ENCODE measurements around the gene GIMAP5. TPM values are rescaled to one million over a fixed set of nuclear protein-coding genes. Genes with fewer than 3 reads are reported as not detected.

The GIMAP5 gene
- total RNA-seq, 1 experiment from 2014 or later: 0.24 TPM

DNA sequence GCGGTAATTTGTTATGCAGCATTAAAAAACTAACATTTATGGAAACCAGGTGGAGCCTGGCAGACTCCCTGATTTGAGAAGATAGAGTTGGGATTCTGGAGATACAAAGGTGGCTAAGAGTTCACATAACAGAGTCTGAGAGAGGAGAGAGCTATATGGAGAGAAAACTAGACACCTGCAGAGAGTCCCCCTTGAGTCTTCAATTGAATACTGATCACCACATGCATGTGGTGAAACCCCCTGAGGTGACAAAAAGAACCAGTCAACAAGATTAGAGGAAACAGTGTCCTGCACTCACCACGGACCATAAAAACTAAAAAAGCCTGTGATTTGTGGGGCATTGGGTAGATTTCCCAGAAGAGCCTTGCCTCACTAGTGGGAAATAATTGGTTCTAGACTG lies 41.6 kb upstream of the GIMAP5 start:
- Mint-ChIP-seq H3K27me3 (ENCODE audit: low read depth) (peaks cover 71% of the 10 kb centered on the region), H3K4me1 (no peaks in the 10 kb centered on the region), H3K27ac (no peak overlapping the region), H3K4me3 (no peak overlapping the region), H3K9me3 (peaks cover 34% of the 10 kb centered on the region), H3K36me3 (no peaks in the 10 kb centered on the region)
- ChIA-PET CTCF (no interaction called here), POLR2A (no interaction called here)
- no peak for TF ChIP-seq ZNF396 (CRISPR knock-in tag; IDR thresholded peaks at IDR 0.05; ENCODE audit: borderline replicate concordance)
- TF ChIP-seq, protein P1, sequence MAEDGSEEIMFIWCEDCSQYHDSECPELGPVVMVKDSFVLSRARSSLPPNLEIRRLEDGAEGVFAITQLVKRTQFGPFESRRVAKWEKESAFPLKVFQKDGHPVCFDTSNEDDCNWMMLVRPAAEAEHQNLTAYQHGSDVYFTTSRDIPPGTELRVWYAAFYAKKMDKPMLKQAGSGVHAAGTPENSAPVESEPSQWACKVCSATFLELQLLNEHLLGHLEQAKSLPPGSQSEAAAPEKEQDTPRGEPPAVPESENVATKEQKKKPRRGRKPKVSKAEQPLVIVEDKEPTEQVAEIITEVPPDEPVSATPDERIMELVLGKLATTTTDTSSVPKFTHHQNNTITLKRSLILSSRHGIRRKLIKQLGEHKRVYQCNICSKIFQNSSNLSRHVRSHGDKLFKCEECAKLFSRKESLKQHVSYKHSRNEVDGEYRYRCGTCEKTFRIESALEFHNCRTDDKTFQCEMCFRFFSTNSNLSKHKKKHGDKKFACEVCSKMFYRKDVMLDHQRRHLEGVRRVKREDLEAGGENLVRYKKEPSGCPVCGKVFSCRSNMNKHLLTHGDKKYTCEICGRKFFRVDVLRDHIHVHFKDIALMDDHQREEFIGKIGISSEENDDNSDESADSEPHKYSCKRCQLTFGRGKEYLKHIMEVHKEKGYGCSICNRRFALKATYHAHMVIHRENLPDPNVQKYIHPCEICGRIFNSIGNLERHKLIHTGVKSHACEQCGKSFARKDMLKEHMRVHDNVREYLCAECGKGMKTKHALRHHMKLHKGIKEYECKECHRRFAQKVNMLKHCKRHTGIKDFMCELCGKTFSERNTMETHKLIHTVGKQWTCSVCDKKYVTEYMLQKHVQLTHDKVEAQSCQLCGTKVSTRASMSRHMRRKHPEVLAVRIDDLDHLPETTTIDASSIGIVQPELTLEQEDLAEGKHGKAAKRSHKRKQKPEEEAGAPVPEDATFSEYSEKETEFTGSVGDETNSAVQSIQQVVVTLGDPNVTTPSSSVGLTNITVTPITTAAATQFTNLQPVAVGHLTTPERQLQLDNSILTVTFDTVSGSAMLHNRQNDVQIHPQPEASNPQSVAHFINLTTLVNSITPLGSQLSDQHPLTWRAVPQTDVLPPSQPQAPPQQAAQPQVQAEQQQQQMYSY (CRISPR knock-in tag; IDR thresholded peaks at IDR 0.05): no peak
- no peak for TF ChIP-seq FOXJ3 (CRISPR knock-in tag; IDR thresholded peaks at IDR 0.05; ENCODE audit: borderline replicate concordance)
- TF ChIP-seq ZNF281 (CRISPR knock-in tag; IDR thresholded peaks at IDR 0.05): no peak
- no peak for TF ChIP-seq MXD4 (CRISPR knock-in tag; IDR thresholded peaks at IDR 0.05; ENCODE audit: borderline replicate concordance)
- no peak for TF ChIP-seq TEAD4 (CRISPR knock-in tag; IDR thresholded peaks at IDR 0.05)
- TF ChIP-seq E2F1 (CRISPR knock-in tag; IDR thresholded peaks at IDR 0.05): no peak
- TF ChIP-seq, protein P2, sequence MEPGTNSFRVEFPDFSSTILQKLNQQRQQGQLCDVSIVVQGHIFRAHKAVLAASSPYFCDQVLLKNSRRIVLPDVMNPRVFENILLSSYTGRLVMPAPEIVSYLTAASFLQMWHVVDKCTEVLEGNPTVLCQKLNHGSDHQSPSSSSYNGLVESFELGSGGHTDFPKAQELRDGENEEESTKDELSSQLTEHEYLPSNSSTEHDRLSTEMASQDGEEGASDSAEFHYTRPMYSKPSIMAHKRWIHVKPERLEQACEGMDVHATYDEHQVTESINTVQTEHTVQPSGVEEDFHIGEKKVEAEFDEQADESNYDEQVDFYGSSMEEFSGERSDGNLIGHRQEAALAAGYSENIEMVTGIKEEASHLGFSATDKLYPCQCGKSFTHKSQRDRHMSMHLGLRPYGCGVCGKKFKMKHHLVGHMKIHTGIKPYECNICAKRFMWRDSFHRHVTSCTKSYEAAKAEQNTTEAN (CRISPR knock-in tag; IDR thresholded peaks at IDR 0.05): no peak
- TF ChIP-seq PREB (CRISPR knock-in tag; IDR thresholded peaks at IDR 0.05; ENCODE audit: borderline replicate concordance): no peak
- no peak for TF ChIP-seq RORB (CRISPR knock-in tag; IDR thresholded peaks at IDR 0.05)
- ATAC-seq (no peak), DNase-seq (ENCODE audit: low spot score) (no peak)

DNA sequence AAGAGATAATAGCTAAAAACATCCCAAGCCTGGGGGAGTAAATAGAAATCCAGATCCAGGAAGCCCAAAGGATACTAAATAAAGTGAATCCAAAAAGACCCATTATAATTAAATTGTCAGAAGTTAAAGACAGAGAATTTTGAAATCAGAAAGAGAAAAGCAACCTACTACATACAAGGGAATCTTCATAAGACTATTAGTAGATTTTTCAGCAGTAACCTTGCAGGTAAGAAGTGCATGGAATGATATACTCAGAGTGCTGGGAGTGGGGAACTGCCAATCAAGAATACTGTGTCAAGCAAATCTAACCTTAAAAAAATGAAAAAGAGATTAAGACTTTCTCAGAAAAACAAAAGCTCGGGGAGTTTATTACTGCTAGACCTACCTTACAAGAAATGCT lies 34.0 kb upstream of the GIMAP5 start:
- H3K9me3 Mint-ChIP-seq: peaks cover 79% of the 10 kb centered on the region
- H3K27me3 Mint-ChIP-seq (ENCODE audit: low read depth): peaks cover 64% of the 10 kb centered on the region
- no peaks in the 10 kb centered on the region for H3K4me1 Mint-ChIP-seq
- CTCF ChIA-PET: no interaction called here
- no peak for ATAC-seq
- POLR2A ChIA-PET: no interaction called here
- TF ChIP-seq MYBL2 (CRISPR knock-in tag; IDR thresholded peaks at IDR 0.05) (no peak), ZMAT4 (CRISPR knock-in tag; IDR thresholded peaks at IDR 0.05) (no peak)
- DNase-seq (ENCODE audit: low spot score): no peak
- peaks cover 36% of the 10 kb centered on the region for H3K36me3 Mint-ChIP-seq
- H3K27ac Mint-ChIP-seq: no peak overlapping the region
- no peak overlapping the region for H3K4me3 Mint-ChIP-seq
